Transverse colon (tissue), 4 donors: ENCODE measurements around the gene SLC17A3. TPM values are rescaled to one million over a fixed set of nuclear protein-coding genes. Genes with fewer than 3 reads are reported as not detected.

Experiments used
- DNase-seq: peaks from one replicate; pipeline ENCODE4 v3.0.0-alpha.2; 2019
- H3K27ac ChIP-seq, 4 donors: fragments of 200-600 bp; sonication (generic); 2 replicates each; pipeline ENCODE4 v1.5.1; 2016 to 2018; ENCODE audit warnings: inconsistent platforms in 4 of 4
- H3K27me3 ChIP-seq: fragments of 200-600 bp; sonication (generic); 2 replicates; pipeline ENCODE4 v1.5.1; 2017; ENCODE audit warnings: inconsistent platforms
- H3K36me3 ChIP-seq, 4 donors: fragments of 200-600 bp; sonication (generic); 2 replicates each; pipeline ENCODE4 v1.5.1; 2017 to 2019; ENCODE audit warnings: inconsistent platforms in 4 of 4
- H3K4me1 ChIP-seq, 4 donors: fragments of 200-600 bp; sonication (generic); 2 replicates each; pipeline ENCODE4 v1.5.1; 2017 to 2020; ENCODE audit warnings: inconsistent platforms in 4 of 4
- H3K4me3 ChIP-seq, 4 donors: fragments of 200-600 bp; sonication (generic); 1 replicate in 1 of 4; 2 replicates in 3 of 4; pipeline versions ENCODE4 v1.5.1 to v1.6.1; 2017 to 2019; ENCODE audit warnings: inconsistent platforms in 4 of 4
- H3K9me3 ChIP-seq, 2 donors: fragments of 200-600 bp; sonication (generic); 2 replicates each; pipeline ENCODE4 v1.5.1; 2017 to 2019; ENCODE audit warnings: inconsistent platforms in 2 of 2
- CTCF ChIP-seq, 5 experiments: fragments of 200-600 bp in 3 of 5; fragments of 450-650 bp in 2 of 5; sonication (generic) in 3 of 5; IDR thresholded peaks; 1 replicate in 2 of 5; 2 replicates in 3 of 5; pipeline ENCODE4 v1.5.1; 2016 to 2017; ENCODE audit warnings: antibody characterized with exemption in 5 of 5, inconsistent platforms in 3 of 5, mild to moderate bottlenecking in 2 of 5, moderate library complexity in 1 of 5
- EP300 ChIP-seq: sonication (generic); formaldehyde crosslinking; IDR thresholded peaks from one replicate; pipeline ENCODE4 v1.6.1; 2017; ENCODE audit warnings: antibody characterized with exemption, low read depth
- POLR2A ChIP-seq: fragments of 450-650 bp; IDR thresholded peaks from one replicate; pipeline ENCODE4 v1.6.1; 2016; ENCODE audit warnings: antibody characterized with exemption, mild to moderate bottlenecking, moderate library complexity
- POLR2AphosphoS5 ChIP-seq, 3 donors: sonication (generic); formaldehyde crosslinking; IDR thresholded peaks; one replicate each; pipeline ENCODE4 v1.6.1; 2016; ENCODE audit warnings: antibody characterized with exemption in 3 of 3
- WGBS, 2 donors: methylation state at CpG; one replicate each; pipeline ENCODE4 v1.1.5; 2018; ENCODE audit warnings: low coverage in 1 of 2; 5-methylcytosine and 5-hydroxymethylcytosine counted together
- in situ Hi-C, 4 donors: fragments of 200-750 bp; cut with MboI; loops; one replicate each; pipeline versions ENCODE4 v1.15.0 to v1.15.1; 2017; ENCODE audit warnings: low sequenced_read_pairs in 3 of 4, low pct_ligation_motif_present in 1 of 4, low pct_unique_long_range_greater_than_20kb in 1 of 4
- intact Hi-C: fragments of 100-400 bp; cut with DNase I; formaldehyde crosslinking; loops from one replicate; pipeline ENCODE4 v1.15.1; 2023; ENCODE audit warnings: low total_unique reads
- total RNA-seq, 4 donors: library from RNA; depleted of rRNA; stranded (reverse); fragments of >200 nt; gene quantifications; one replicate each; pipeline ENCODE4 v1.1.0, GENCODE V29; 2016

SLC17A3 gene
- total RNA-seq, 4 donors from 2014 or later, result not detected

- 76% methylated on average over 3 of the region's 3 CpGs; no CpG with 5 or more reads in 1 of the 2 donors for WGBS, 2 donors
- in situ Hi-C loops, result no loop called here
Observed at GRCh38 chr6:25896252-25896651, 22.2 kb upstream of the SLC17A3 start.

GRCh38 chr6:25895771-25896170 is 21.7 kb upstream of the SLC17A3 start:
- in situ Hi-C loops, result no loop called here
- DNase-seq, result no peak
- no peaks in the 10 kb centered on the region for H3K9me3 ChIP-seq
- H3K27ac ChIP-seq, result no peak overlapping the region
- no peak overlapping the region for H3K4me3 ChIP-seq
- no peaks in the 10 kb centered on the region for H3K4me1 ChIP-seq
- H3K36me3 ChIP-seq, result no peaks in the 10 kb centered on the region
- WGBS, 2 donors, result 90 to 100% methylated on average over 1 of the region's 1 CpG
- TF ChIP-seq EP300 (no peak), POLR2A (no peak), CTCF (IDR thresholded peaks at IDR 0.05) (no peak), POLR2AphosphoS5 (IDR thresholded peaks at IDR 0.05) (no peak)
- no peaks in the 10 kb centered on the region for H3K27me3 ChIP-seq
- intact Hi-C loops, result no loop called here

More at GRCh38 chr6:25896252-25896651, 22.2 kb upstream of the SLC17A3 start:
- intact Hi-C loops, result no loop called here
- no peaks in the 10 kb centered on the region for H3K27me3 ChIP-seq
- H3K4me3 ChIP-seq, result no peak overlapping the region
- no peak for DNase-seq
- no peaks in the 10 kb centered on the region for H3K4me1 ChIP-seq
- H3K27ac ChIP-seq, result no peak overlapping the region
- H3K9me3 ChIP-seq, result no peaks in the 10 kb centered on the region
- no peak for TF ChIP-seq CTCF (IDR thresholded peaks at IDR 0.05)
- TF ChIP-seq POLR2A, result no peak
- TF ChIP-seq POLR2AphosphoS5 (IDR thresholded peaks at IDR 0.05), result no peak
- no peak for TF ChIP-seq EP300
- H3K36me3 ChIP-seq, result no peaks in the 10 kb centered on the region

- Histone ChIP-seq H3K4me3 (no peak overlapping the region), H3K4me1 (peaks cover 0 to 3% (median 2%) of the 10 kb centered on the region in 4 donors), H3K9me3 (no peaks in the 10 kb centered on the region), H3K27ac (no peak overlapping the region), H3K36me3 (no peaks in the 10 kb centered on the region), H3K27me3 (no peaks in the 10 kb centered on the region)
- in situ Hi-C loops, result no loop called here
- DNase-seq, result no peak
- intact Hi-C loops, result no loop called here
- 93 to 95% methylated on average over 6 of the region's 6 CpGs for WGBS, 2 donors
- TF ChIP-seq EP300 (no peak), POLR2A (no peak), CTCF (IDR thresholded peaks at IDR 0.05) (no peak), POLR2AphosphoS5 (IDR thresholded peaks at IDR 0.05) (no peak)
Observed at GRCh38 chr6:25893778-25894177, 19.7 kb upstream of the SLC17A3 start.

GRCh38 chr6:25892877-25893276 is 18.8 kb upstream of the SLC17A3 start:
- H3K27ac ChIP-seq, result no peak overlapping the region
- in situ Hi-C loops (no loop called here), intact Hi-C loops (no loop called here)
- H3K27me3 ChIP-seq, result no peaks in the 10 kb centered on the region
- H3K4me1 ChIP-seq, result peaks cover 0 to 3% (median 2%) of the 10 kb centered on the region in 4 donors
- no peak overlapping the region for H3K4me3 ChIP-seq
- no peaks in the 10 kb centered on the region for H3K36me3 ChIP-seq
- DNase-seq, result no peak
- no peaks in the 10 kb centered on the region for H3K9me3 ChIP-seq
- no peak for TF ChIP-seq POLR2A
- no peak for TF ChIP-seq CTCF (IDR thresholded peaks at IDR 0.05)
- no peak for TF ChIP-seq POLR2AphosphoS5 (IDR thresholded peaks at IDR 0.05)
- TF ChIP-seq EP300, result no peak
